Measurements from ENCODE around the gene LRMDA. TPM values are rescaled to one million over a fixed set of nuclear protein-coding genes. Genes with fewer than 3 reads are reported as not detected.

LRMDA gene
- total RNA-seq, 2 experiments from 2014 or later: not detected

GRCh38 chr10:76031769-76032699 lies 600.6 kb downstream of the LRMDA start:
- H3K79me2 ChIP-seq (ENCODE audit: insufficient read depth, low read depth, low read length): no peaks in the 10 kb centered on the region
- no peaks in the 10 kb centered on the region for H3K9me2 ChIP-seq (ENCODE audit: insufficient read depth, low read length)
- no peaks in the 10 kb centered on the region for H3K9me3 ChIP-seq (ENCODE audit: low read length)
- no peaks in the 10 kb centered on the region for H3K36me3 ChIP-seq (ENCODE audit: insufficient read depth, low read length)
- DNase-seq (ENCODE audit: low spot score): no peak
- no peak for TF ChIP-seq CTCF (conservative IDR thresholded peaks at IDR 0.05; ENCODE audit: low read length)
- TF ChIP-seq EZH2phosphoT487 (IDR thresholded peaks at IDR 0.05; ENCODE audit: borderline replicate concordance, low read depth, low read length): no peak
- no peak overlapping the region for H2AFZ ChIP-seq (ENCODE audit: low read length)
- H3K4me1 ChIP-seq (ENCODE audit: insufficient read depth, low read length, poor library complexity, severe bottlenecking): no peaks in the 10 kb centered on the region
- ChIA-PET POLR2A (no interaction called here), CTCF (ENCODE audit: unreplicated experiment) (no interaction called here)
- no TSS peak for BruUV-seq (replicated peaks)
- no peaks in the 10 kb centered on the region for H4K20me1 ChIP-seq (ENCODE audit: insufficient read depth, low read length)
- intact Hi-C loops (cut with micrococcal nuclease; ENCODE audit: unreplicated experiment): no loop called here
- no peak overlapping the region for H3K4me3 ChIP-seq (ENCODE audit: low read depth, low read length, poor library complexity, severe bottlenecking)
- H3K27ac ChIP-seq (ENCODE audit: low read depth, low read length, poor library complexity, severe bottlenecking): no peak overlapping the region
- H3K4me2 ChIP-seq (ENCODE audit: low read length): no peak overlapping the region

- intact Hi-C loops (cut with micrococcal nuclease; ENCODE audit: unreplicated experiment): no loop called here
- Histone ChIP-seq H3K9me3 (ENCODE audit: low read length) (no peaks in the 10 kb centered on the region), H3K27ac (ENCODE audit: low read depth, low read length, poor library complexity, severe bottlenecking) (no peak overlapping the region), H3K4me1 (ENCODE audit: insufficient read depth, low read length, poor library complexity, severe bottlenecking) (no peaks in the 10 kb centered on the region), H4K20me1 (ENCODE audit: insufficient read depth, low read length) (no peaks in the 10 kb centered on the region), H3K36me3 (ENCODE audit: insufficient read depth, low read length) (no peaks in the 10 kb centered on the region), H2AFZ (ENCODE audit: low read length) (no peak overlapping the region), H3K79me2 (ENCODE audit: insufficient read depth, low read depth, low read length) (no peaks in the 10 kb centered on the region), H3K4me3 (ENCODE audit: low read depth, low read length, poor library complexity, severe bottlenecking) (no peak overlapping the region), H3K4me2 (ENCODE audit: low read length) (no peak overlapping the region), H3K9me2 (ENCODE audit: insufficient read depth, low read length) (no peaks in the 10 kb centered on the region)
- DNase-seq (ENCODE audit: low spot score): no peak
- BruUV-seq (replicated peaks): no TSS peak
- POLR2A ChIA-PET: no interaction called here
- no peak for TF ChIP-seq EZH2phosphoT487 (IDR thresholded peaks at IDR 0.05; ENCODE audit: borderline replicate concordance, low read depth, low read length)
- no peak for TF ChIP-seq CTCF (conservative IDR thresholded peaks at IDR 0.05; ENCODE audit: low read length)
- CTCF ChIA-PET (ENCODE audit: unreplicated experiment): no interaction called here
Observed at GRCh38 chr10:76032700-76033039, 601.2 kb downstream of the LRMDA start.

Data from OCI-LY7 (cell line).